GM19328 (cell line): Measurements from ENCODE around the gene PCBP3.
"Not testable (repeated sequence)": the region's sequence is repeated elsewhere in the genome, so short reads cannot be mapped to it uniquely, and the experiment has no call there.

Experiments used
- ATAC-seq: cut with Tn5 transposase; IDR thresholded peaks from one replicate; pipeline ENCODE4 v1.9.1; 2021; ENCODE audit warnings: mild to moderate bottlenecking, moderate library complexity; ENCODE audit not compliant: unreplicated experiment

Gene PCBP3

GRCh38 chr21:45802956-45803617, 159.6 kb downstream of the PCBP3 start:
- ATAC-seq, result no peak

- no peak for ATAC-seq
These were observed 160.3 kb downstream of the PCBP3 start for GRCh38 chr21:45803618-45804340.

- no peak for ATAC-seq
These were observed 161.3 kb downstream of the PCBP3 start for GRCh38 chr21:45804809-45805313.

DNA sequence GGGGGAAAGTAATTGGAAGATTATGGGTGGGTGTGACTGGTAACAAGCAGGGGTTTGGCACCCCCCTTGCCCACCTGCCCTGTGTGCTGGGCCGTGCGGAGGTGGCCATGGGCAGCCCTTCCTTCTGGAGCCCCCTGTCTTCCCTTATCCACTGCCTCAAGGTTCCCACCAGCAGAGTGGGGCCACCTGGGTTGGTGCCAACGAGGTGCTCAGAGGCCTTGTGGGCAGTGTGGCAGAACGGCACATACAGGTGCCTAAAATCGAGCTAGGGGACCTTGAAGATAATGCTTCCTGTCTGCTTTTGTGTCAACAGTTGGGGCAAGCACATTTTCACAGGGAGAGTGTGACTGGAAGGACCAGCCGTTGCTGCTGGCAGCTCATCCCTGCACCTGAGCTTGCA, 161.8 kb downstream of the PCBP3 start:
- no peak for ATAC-seq

GRCh38 chr21:45806042-45806441, 162.5 kb downstream of the PCBP3 start:
- no peak for ATAC-seq

- ATAC-seq, result not testable (repeated sequence)
These were observed 165.1 kb downstream of the PCBP3 start for GRCh38 chr21:45808663-45809062.

DNA sequence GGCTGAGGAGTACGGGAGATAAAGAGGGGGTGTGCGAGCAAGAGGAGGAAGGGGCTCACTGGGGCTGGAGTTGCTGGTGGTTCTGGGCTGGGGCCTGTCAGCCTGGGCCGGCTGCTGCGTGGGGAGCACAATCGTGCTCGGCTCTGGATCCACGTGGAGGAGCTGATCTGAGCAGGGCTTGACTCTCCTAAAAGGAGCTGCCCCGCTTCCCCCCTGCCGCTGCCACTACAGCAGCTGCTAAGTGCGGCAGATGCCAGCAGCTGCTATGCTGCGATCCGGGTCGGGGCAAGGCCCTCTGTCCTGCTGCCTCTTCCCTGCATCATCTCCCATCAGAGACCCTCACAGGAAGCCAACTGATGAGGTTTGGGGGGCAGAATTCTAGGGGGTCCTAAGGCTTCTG, 165.9 kb downstream of the PCBP3 start:
- ATAC-seq, result no peak

GRCh38 chr21:45811136-45811535, 167.6 kb downstream of the PCBP3 start:
- no peak for ATAC-seq

GRCh38 chr21:45814210-45814940, 170.8 kb downstream of the PCBP3 start:
- not testable (repeated sequence) for ATAC-seq

DNA sequence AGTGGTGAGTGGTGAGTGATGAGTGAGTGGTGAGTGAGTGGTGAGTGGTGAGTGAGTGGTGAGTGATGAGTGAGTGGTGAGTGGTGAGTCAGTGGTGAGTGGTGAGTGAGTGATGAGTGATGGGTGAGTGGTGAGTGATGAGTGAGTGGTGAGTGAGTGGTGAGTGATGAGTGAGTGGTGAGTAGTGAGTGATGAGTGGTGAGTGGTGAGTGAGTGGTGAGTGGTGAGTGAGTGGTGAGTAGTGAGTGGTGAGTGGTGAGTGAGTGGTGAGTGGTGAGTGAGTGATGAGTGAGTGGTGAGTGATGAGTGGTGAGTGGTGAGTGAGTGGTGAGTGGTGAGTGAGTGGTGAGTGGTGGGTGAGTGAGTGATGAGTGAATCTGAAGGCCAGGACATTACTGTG, 172.3 kb downstream of the PCBP3 start:
- ATAC-seq, result not testable (repeated sequence)

DNA sequence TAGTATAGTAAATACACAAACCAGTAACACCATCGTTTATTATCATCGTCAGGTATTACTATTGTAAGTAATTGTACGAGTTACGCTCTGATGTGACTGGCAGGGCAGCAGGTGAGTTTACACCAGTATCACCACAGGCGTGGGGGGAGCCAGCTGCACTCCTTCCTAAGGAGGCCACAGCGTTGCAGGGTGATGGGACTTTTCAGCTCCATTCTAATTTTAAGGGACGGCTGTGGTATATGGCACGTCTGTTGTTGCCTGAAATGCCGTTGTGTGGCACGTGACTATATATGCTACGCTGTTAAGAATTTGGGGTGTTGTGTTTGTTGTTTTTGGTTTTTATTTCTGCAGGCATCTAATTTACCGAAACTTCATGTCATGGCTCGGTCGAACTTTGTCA, 173.3 kb downstream of the PCBP3 start:
- ATAC-seq, result no peak

DNA sequence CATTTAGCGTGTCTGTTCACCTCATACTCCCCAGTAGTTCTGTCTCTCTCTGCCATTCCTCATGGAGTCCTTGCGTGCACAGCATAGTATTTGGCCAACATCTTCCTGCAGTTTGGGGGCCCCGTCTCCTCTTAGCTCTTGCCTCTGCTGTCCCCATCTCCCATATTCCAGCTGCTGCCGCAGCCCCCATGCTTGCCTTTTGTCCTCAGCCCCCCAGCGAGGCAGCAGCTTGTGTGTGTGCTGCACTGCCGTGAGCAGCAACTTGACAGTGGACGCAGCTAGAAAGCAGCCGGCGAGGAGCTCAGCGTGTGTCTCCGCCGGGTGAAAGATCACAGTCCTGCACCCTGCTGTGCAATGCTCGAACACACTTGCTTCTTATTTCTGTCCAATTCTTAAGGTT, 173.8 kb downstream of the PCBP3 start:
- ATAC-seq, result no peak

DNA sequence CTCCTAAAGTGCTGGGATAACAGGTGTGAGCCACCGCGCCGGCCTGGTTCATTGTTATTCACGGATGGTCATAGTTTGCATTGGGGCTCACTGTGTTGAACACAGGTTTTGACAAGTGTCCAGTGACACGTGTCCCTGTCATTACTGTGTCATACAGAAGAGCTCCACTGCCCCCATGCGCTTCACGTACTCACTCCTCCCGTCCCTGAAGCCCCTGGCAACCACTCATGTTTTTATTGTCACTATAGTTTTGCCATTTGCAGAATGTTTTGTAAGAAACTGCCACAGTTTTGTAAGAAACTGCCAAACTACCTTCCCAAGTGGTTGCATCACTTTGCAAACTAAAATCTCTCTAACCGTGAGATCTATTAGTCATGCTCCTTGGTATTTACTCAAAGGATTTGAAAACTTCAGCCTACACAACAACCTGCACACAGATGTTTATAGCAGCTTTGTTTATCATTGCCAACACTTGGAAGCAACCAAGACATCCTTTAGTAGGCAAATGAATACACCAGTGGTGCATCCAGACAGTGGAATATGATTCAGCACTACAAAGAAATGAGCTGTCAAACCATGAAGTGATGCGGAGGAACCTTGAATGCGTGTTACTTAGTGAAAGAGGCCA, 174.9 kb downstream of the PCBP3 start:
- no peak for ATAC-seq

DNA sequence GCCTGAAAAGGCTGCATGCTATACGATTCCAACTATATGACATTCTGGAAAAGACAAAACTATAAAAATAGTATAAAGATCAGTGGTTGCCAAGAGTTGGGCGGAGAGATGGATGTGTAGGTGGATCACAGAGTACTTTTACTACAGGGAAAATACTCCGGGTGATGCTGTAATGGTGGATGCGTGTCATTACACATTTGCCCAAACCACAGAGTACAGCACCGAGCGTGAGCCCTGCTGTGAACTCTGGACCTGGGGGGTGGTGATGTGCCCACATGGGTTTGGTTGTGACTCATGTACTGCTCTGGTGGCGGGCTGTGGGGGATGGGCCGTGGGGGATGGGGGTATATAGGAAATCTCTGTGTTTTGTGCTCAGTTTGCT, 175.4 kb downstream of the PCBP3 start:
- no peak for ATAC-seq

- ATAC-seq, result no peak
These were observed 176.1 kb downstream of the PCBP3 start for GRCh38 chr21:45819478-45820170.

- no peak for ATAC-seq
These were observed 176.9 kb downstream of the PCBP3 start for GRCh38 chr21:45820171-45821091.

DNA sequence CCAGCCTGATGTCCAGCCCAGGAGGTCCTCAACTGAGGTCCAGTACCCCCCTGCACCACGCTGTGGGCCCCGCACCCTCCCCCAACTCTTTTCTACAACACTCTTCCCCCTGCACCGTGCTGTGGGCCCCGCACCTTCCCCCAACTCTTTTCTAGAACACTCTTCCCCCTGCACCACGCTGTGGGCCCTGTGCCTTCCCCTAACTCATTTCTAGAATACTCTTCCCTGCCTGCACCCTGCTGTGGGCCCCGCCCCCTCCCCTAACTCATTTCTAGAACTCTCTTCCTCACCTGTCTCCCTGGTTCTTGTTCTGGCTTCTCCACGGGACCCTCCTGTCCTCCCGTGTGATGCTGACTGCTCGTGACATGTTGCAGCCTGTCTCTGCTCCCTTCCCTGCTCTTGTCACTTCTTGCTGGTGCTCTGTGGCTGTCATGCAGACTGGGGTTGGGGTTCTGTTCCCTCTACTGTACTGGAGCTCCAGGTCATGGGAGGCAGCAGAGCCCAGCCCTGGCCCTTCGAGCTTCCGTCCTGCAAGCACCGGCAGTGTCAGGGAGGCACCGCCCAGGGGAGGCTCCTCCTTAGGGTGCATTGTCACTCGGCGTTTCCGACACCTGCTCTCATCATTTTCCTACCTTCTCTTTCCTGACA, 177.9 kb downstream of the PCBP3 start:
- no peak for ATAC-seq

DNA sequence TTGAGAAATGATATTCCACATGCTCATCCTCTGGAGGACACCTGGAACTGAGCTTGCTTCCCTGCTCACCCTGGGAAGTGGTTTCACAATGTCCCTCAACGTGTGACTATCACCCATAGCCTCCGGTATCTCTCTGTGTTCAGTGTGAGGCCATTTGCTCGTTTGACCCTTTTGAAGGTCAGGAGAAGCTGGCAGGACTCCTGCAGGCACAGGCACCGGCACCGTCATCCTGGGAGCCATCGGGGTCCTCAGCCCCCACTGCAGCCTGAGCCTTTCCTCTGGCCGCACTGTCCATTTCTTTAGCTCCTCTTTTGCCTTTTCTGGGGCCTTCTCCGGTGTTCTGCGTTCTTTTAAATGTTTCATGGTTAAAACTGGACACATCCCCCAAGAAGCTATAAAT, 178.5 kb downstream of the PCBP3 start:
- ATAC-seq, result no peak

DNA sequence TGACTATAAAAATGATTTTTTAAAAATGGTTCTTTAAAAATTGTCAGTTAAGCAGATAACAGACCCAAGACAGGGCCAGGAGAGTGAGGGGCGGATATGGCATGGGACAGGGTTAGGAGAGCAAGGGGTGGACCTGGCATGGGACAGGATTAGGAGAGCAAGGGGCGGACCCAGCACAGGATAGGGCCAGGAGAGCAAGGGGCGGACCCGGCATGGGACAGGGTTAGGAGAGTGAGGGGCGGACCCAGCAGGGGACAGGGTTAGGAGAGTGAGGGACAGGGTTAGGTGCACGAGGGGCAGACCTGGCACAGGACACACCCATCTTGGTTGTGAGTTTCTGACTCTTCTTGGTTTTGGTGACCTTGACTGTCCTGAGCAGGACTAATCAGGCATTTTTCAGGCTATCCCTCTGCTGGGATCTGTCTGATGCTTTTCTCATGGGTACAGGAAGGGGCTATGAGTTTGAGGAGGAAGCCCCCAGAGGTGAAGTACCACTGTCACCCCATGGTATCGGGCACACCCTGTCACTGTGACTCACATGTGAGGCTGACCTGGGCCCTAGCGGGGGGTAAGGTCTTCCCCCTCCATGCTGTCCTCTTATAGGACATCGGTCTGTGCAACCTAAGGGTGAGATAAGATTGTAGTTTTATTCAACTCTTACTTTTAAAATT, 179.0 kb downstream of the PCBP3 start:
- no peak for ATAC-seq
